Lower lobe of right lung (tissue), 2 donors: ENCODE results near the gene CAMKMT. TPM values are rescaled to one million over a fixed set of nuclear protein-coding genes. Genes with fewer than 3 reads are reported as not detected.

Source experiments
- ATAC-seq, 2 donors: fragments of 200-7000 bp; cut with Tn5 transposase; one replicate each; pipeline ENCODE4 v1.9.1; 2020 to 2022; ENCODE audit warnings: mild to moderate bottlenecking in 2 of 2, moderate library complexity in 2 of 2
- DNase-seq: peaks from one replicate; pipeline ENCODE4 v3.0.0-alpha.2; 2020
- H3K27ac ChIP-seq: fragments of 200-600 bp; one replicate; pipeline ENCODE4 v1.8.0; 2022
- H3K27me3 ChIP-seq: fragments of 200-600 bp; one replicate; pipeline ENCODE4 v1.8.0; 2022; ENCODE audit warnings: low read depth
- H3K36me3 ChIP-seq: fragments of 200-600 bp; one replicate; pipeline ENCODE4 v1.8.0; 2022; ENCODE audit warnings: mild to moderate bottlenecking
- H3K4me1 ChIP-seq: fragments of 200-600 bp; one replicate; pipeline ENCODE4 v1.8.0; 2022
- H3K4me3 ChIP-seq: fragments of 200-600 bp; one replicate; pipeline ENCODE4 v1.8.0; 2022; ENCODE audit warnings: mild to moderate bottlenecking
- H3K9me3 ChIP-seq: fragments of 200-600 bp; one replicate; pipeline ENCODE4 v1.8.0; 2022
- CTCF ChIP-seq: fragments of 200-600 bp; IDR thresholded peaks from one replicate; pipeline ENCODE4 v1.8.0; 2022; ENCODE audit warnings: antibody characterized with exemption, mild to moderate bottlenecking
- intact Hi-C: fragments of 100-400 bp; cut with DNase I; formaldehyde crosslinking; loops from one replicate; pipeline ENCODE4 v1.11.0; 2022
- total RNA-seq: library from RNA; stranded (reverse); fragmentation: NEBNext Ultra II Directional; extraction: Animal tissue kit (Norgen Biotek cat#: 25700); gene quantifications from one replicate; pipeline ENCODE4 v1.2.1, GENCODE V29; 2021
- donor health status: DM: no; HTN: yes; CAD: no; lungs with severe emphysema.

Gene CAMKMT
- total RNA-seq, 1 donor from 2014 or later = 10.5 TPM

- no peak for ATAC-seq
- no peak overlapping the region for H3K4me3 ChIP-seq
- no peaks in the 10 kb centered on the region for H3K36me3 ChIP-seq
- no peak overlapping the region for H3K27ac ChIP-seq
- intact Hi-C loops = no loop called here
- H3K27me3 ChIP-seq = no peaks in the 10 kb centered on the region
- TF ChIP-seq CTCF = no peak
- DNase-seq = no peak
- no peaks in the 10 kb centered on the region for H3K9me3 ChIP-seq
- H3K4me1 ChIP-seq = no peaks in the 10 kb centered on the region
Observed at GRCh38 chr2:44528595-44528994, 166.8 kb downstream of the CAMKMT start.

- no peak overlapping the region for H3K4me3 ChIP-seq
- no peak for TF ChIP-seq CTCF
- H3K27ac ChIP-seq = no peak overlapping the region
- DNase-seq = no peak
- no peaks in the 10 kb centered on the region for H3K9me3 ChIP-seq
- intact Hi-C loops = no loop called here
- no peak for ATAC-seq
- no peaks in the 10 kb centered on the region for H3K27me3 ChIP-seq
- no peaks in the 10 kb centered on the region for H3K36me3 ChIP-seq
- H3K4me1 ChIP-seq = no peaks in the 10 kb centered on the region
Observed at GRCh38 chr2:44529448-44529847, 167.7 kb downstream of the CAMKMT start.

GRCh38 chr2:44531289-44531688, 169.5 kb downstream of the CAMKMT start:
- no peak for TF ChIP-seq CTCF
- Histone ChIP-seq H3K4me3 (no peak overlapping the region), H3K36me3 (no peaks in the 10 kb centered on the region), H3K27ac (no peak overlapping the region), H3K27me3 (no peaks in the 10 kb centered on the region), H3K4me1 (no peaks in the 10 kb centered on the region), H3K9me3 (no peaks in the 10 kb centered on the region)
- DNase-seq (no peak), ATAC-seq (no peak)
- intact Hi-C loops = no loop called here

- H3K4me1 ChIP-seq = no peaks in the 10 kb centered on the region
- no peaks in the 10 kb centered on the region for H3K9me3 ChIP-seq
- DNase-seq (no peak), ATAC-seq (no peak)
- H3K36me3 ChIP-seq = no peaks in the 10 kb centered on the region
- H3K4me3 ChIP-seq = no peak overlapping the region
- H3K27me3 ChIP-seq = no peaks in the 10 kb centered on the region
- intact Hi-C loops = no loop called here
- H3K27ac ChIP-seq = no peak overlapping the region
- no peak for TF ChIP-seq CTCF
Observed at GRCh38 chr2:44532031-44532430, 170.3 kb downstream of the CAMKMT start.

DNA sequence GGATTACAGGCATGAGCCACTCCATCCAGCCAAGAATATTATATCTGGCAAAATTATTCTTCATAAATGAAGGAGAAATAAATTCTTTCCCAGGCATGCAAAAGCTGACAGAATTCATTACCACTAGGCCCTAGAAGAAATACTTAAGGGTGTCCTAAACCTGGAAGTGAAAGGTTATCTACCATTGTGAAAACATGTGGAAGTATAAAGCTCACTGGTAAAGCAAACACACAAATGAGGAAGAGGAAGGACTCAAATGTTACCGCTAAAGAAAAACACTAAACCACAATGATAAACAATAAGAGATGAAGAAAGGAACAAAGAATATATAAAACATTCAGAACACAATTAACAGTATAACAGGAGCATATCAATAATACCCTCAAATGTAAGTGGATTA, 171.8 kb downstream of the CAMKMT start:
- H3K4me3 ChIP-seq = no peak overlapping the region
- H3K36me3 ChIP-seq = no peaks in the 10 kb centered on the region
- intact Hi-C loops = no loop called here
- DNase-seq (no peak), ATAC-seq (no peak)
- TF ChIP-seq CTCF = no peak
- no peaks in the 10 kb centered on the region for H3K9me3 ChIP-seq
- no peak overlapping the region for H3K27ac ChIP-seq
- H3K4me1 ChIP-seq = no peaks in the 10 kb centered on the region
- H3K27me3 ChIP-seq = no peaks in the 10 kb centered on the region

GRCh38 chr2:44535376-44535775, 173.6 kb downstream of the CAMKMT start:
- H3K4me3 ChIP-seq = no peak overlapping the region
- no peaks in the 10 kb centered on the region for H3K36me3 ChIP-seq
- H3K4me1 ChIP-seq = no peaks in the 10 kb centered on the region
- ATAC-seq = no peak
- H3K27me3 ChIP-seq = no peaks in the 10 kb centered on the region
- no peak for TF ChIP-seq CTCF
- H3K9me3 ChIP-seq = no peaks in the 10 kb centered on the region
- DNase-seq = no peak
- H3K27ac ChIP-seq = no peak overlapping the region
- intact Hi-C loops = no loop called here
